Measurements from ENCODE around the gene OR10A6.

Gene OR10A6, protein sequence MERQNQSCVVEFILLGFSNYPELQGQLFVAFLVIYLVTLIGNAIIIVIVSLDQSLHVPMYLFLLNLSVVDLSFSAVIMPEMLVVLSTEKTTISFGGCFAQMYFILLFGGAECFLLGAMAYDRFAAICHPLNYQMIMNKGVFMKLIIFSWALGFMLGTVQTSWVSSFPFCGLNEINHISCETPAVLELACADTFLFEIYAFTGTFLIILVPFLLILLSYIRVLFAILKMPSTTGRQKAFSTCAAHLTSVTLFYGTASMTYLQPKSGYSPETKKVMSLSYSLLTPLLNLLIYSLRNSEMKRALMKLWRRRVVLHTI

DNA sequence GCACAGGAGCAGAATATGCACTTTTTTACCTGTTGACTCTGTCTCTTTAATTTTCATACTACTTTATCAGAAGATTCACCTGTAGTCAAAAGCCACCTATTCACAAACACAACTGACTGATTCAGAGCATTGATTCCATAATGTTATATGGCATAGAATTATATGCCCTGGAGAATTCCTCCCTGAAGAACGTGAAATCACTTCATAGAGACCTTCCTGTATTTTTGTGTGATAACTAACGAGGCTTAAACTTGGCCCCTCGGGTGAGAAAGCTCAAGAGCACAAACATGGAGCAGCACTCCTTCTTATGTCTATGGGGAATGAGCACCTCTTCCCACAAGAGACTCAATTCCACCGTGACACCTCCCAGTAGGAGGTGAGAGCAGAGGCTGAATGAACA, at the start of gene OR10A6:
Gene OR10A6, minus strand, starts transcription at position 101 of the 400 bp plus-strand sequence. CDS start 2,606 bp downstream, outside the sequence.
- DNase-seq (ENCODE audit: low spot score), result no peak

DNA sequence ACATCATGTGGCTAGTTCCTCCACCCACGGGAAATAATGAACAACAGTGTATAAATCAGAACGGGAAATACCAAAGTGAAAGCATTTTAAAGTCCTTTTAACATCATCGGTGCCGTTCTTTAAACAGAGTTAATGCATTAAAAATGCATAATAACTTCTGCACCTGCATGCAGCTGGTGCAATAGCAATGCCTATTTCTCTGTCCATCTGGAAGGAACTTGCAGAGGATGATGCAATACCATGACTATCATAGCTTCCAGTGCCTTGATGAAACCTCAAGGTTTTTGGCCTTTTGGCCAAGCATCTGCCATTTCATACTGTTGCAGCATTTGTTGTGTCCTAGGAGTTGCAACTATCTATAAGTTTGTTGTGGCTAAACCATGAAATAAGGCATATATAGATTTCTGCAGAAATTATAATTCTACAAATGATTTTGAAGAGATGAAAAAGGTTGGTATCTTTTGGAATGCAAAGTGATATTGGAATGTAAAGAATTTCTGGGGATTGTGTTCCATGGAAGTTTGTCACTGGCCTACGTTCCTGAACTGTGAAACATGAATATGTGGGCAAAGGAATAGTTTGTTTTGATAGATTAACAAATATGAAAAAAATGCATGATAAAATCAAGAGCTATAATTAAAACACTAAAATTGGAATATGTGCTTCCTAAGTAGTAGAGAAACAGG, 46.3 kb upstream of the OR10A6 start:
- peak; percentile 46 for DNase-seq (ENCODE audit: low spot score)

DNA sequence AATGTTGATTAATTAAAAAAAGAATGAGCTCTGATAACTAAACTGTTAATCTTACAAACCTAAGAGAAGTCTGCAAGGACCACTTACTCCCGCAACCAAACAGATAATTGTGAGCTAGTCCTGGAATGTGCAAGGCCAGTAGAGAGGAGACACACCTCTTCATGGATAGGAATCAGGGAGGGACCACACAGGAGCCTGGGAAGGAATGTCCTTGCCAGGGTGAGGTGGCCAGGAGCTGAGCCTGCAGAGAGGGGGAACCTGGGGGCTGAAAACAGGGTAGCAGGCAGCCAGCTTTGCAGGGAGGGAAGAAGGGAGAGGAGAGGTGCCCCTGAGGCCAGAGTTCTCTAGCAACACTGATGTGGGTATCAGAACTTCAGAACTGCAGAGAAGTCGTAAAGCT, 43.6 kb upstream of the OR10A6 start:
- no peak for DNase-seq (ENCODE audit: low spot score)

DNA sequence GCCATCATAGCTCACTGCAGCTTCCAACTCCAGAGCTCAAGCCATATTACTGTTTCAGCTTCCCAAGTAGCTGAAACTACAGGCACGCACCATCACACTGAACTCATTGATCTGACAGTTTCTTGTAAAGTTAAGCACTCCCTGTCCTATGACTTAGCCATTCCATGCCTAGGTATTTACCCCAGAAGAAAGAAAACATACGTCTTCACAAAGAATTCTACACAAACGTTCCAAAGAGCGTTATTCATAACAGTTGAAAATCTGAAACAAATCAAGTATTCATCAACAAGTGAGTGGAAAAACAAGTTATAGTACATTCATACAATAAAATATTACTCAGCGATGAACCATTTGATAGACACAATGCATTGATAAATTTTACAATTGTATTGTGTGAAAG, 41.9 kb upstream of the OR10A6 start:
- no peak for DNase-seq (ENCODE audit: low spot score)

DNA sequence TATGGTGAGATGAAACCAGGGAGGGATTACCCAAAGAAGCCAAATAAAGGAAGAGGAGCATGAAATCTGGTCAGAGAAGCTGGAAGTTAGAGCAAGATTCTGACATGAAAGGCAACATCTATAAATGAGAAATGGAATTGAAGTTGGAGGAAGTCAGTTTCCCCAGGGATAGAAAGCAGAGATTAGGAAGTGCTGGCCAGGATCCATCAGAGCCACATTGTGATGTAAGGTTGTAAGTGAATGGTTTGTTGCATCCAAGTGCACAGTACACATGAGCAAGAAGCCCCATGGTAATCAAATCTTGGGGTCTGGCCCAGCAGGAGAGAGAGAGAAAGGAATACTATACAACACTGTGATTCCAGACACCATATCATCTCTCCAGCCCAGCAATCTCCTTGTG, 40.8 kb upstream of the OR10A6 start:
- no peak for DNase-seq (ENCODE audit: low spot score)

DNA sequence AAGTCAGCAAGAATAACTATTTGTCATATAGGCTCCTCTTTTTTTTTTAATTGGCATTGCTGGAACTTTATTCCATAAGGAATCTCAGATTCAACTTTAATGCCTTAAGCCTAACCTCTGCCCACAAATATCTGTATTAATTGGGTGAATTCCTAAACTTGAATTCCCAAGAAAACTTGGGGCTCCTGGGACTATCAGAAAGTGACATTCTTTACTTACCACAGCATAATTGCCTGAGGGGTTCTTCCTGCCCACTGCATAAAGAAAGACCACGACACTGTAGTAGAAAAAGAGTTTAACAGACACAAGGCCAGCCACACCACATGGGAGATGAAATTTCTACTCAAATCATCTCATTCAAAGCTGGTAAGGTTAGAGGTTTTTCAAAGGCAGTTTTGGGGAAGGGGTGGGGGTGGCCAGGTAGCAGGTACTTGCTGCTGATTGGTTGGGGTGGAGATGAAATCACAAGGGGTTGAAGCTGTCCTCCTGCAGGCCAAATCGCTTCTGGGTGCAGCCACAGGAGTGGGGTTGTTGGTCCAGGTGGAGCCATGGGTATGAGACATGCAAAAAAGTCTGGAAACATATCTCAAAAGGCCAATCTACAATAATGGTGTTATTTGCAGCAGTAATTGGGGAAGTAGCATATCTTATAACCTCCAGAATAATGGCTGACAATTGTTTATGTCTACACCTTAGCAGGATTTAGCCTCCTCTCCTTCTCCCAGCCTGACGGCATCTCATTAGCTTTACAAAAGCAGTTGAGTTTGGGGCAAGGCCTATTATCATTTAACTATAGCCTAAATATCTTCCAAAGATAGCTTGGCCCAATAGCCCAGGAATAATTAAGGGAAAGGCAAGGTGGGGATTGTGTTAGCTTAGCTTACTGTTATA, 38.9 kb upstream of the OR10A6 start:
- DNase-seq (ENCODE audit: low spot score), result no peak

DNA sequence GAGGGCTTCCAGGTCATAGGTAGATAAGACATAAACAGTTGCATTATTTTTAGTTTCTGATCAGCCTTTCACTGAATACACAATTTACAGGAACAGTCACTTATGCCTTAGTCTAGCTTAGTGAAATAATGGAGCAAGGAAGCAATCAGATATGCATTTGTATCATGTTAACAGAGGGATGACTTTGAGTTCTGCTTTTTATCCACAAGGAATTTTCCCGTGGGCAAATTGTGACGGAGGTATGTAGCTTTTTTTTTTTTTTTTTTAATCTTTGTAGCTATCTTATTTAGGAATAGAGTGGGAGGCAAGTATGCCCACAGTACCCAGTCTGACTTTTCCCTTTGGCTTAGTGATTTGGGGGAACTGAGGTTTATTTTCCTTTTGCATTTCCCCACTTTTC, 37.6 kb upstream of the OR10A6 start:
- DNase-seq (ENCODE audit: low spot score), result no peak

DNA sequence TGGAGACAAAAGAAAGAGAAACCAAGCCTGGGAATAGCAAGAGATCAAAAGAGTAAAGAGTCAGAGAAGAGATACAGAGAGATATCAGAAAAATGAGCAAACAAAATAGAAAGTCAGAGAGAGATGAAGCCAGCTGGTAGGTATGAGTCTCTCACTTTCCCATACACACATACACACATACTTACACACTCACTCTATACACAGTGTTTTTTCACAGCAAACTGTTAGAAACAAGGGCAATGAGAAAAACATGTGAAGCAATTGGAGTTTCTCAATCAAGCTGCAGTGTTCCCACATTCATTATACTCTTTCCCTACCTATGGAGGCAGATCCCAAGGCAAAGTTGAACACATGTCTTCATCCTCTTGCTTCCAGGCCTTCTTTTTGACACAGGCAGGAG, 36.8 kb upstream of the OR10A6 start:
- no peak for DNase-seq (ENCODE audit: low spot score)

DNA sequence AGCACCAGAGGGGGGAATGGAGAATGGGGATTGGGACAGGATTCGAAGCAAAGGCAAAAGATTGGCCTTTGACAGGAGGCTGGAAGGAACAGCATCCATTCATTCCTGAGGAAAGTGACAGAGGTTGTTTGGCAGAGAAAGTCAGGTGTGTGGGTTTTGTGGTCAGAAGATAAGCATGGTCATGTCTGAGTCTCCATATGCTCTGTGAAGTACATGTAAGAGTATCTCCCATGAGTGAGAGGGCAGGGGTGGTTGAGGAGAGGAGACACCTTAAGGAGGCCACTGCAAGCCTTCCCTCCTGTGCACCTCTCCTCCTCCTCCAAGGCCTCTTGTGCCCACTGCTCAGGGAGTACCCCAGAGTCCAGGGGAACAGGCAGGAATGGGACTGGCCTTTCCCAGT, 36.0 kb upstream of the OR10A6 start:
- no peak for DNase-seq (ENCODE audit: low spot score)

DNA sequence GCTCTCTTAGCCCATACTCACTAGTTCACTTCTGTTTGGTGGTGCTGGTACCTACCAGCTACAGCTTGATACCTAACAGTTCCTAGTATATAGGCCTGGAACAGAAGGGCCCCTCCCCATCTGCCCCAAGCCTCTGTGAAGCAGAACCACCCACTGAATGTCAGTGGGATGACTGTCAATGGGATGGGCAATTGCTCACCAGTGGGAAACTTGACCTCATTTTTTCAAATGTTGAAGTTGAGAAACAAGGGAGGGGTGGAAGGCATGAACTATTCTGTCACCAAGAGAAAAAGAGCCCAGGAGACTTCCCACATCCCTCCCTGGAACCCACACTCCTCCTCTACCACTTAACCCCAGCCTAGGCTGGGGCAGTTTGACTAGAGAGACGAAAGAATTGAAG, 34.3 kb upstream of the OR10A6 start, which contains the start of gene NLRP10:
Gene NLRP10, minus strand, starts transcription at position 62 of the 400 bp plus-strand sequence. CDS start 1,952 bp downstream, outside the sequence.
- DNase-seq (ENCODE audit: low spot score), result no peak

DNA sequence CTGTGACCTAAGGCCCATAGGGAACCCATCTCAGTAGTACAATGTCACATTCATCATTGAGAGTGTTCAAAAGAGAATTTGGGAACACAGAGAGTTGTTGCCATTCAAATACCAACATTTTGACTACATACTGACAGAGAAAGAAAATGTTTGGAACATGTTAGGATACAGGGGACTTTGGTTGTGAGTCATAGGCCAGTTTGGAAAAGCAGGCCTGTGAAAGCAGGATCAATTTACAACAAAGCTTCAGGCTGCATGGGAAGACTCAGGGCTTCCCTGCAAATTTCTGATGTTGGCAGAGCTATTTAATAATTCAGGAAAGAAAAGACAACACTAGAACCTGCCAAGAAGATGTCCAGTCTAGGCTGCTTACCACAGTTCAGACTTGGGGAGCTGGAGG, 33.8 kb upstream of the OR10A6 start:
- DNase-seq (ENCODE audit: low spot score), result no peak

DNA sequence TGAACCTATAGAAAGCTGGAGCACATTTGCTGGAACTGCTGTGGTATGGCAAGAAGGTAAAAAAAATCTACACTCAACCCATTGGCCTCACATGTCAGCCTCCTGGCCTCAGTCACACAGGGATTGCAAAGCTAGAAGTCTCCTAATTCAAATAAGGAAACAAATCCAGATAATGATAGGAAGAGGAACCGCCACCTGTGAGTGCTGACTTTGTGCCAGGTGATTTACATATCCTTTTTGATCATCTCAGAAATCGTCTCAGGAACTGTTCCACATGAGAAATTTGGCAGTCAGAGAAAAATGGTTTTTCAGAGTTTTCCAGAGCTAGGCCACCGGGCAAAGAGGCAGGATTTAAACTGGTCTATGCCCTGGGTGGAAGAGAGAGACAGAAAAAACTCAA, 33.2 kb upstream of the OR10A6 start:
- DNase-seq (ENCODE audit: low spot score), result no peak

DNA sequence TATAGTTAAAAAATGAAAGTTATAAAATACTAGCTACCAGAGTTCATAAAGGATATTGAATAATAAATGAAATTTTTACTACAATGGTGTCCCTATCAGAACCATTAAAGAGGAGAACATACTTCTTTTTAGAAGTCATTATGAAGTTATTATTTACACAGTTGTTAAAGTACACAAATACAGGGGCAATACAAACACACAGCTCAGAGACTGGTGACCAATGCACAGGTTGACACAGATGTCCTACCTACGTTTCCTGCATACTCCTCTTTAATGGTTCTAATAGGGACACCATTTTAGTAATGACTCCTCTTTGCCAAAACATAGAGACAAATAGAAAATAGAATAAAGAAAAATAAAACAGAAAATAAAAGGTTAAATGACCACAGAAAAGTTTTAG, 24.1 kb upstream of the OR10A6 start:
- DNase-seq (ENCODE audit: low spot score), result no peak

DNA sequence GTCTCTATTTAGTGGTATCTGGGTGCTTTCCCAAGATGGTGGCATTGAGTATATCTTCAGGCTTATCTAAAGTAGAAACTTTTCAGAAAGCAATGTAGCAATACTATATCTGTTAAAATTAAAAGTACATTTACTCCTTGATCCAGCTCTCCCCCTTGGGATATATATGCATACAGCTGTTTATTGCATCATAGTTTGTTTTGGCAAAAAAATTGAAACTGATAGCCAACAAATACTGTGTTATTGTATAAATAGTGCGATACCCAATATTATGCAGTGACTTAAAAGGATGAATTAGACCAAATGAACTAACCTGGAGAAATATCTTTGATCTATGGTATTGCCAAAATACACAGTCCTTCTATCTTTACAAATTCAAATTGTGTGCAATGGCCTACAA, 18.9 kb upstream of the OR10A6 start:
- DNase-seq (ENCODE audit: low spot score), result no peak

DNA sequence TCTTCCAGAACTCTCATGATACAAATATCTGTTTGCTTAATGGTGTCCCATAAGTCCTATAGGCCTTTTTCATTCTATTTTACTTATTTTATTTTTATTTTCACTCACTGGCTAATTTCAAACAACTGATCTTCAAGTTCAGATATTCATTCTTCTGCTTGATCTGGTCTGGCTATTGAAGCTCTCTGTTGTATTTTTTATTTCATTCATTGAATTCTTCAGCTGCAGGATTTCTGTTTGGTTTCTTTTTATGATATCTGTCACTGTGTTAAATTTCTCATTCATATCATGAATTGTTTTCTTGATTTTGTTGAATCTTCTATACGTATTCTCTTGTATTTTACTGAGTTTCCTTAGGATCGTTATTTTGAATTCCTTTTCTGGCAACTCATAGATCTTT, 13.1 kb upstream of the OR10A6 start:
- DNase-seq (ENCODE audit: low spot score), result no peak

DNA sequence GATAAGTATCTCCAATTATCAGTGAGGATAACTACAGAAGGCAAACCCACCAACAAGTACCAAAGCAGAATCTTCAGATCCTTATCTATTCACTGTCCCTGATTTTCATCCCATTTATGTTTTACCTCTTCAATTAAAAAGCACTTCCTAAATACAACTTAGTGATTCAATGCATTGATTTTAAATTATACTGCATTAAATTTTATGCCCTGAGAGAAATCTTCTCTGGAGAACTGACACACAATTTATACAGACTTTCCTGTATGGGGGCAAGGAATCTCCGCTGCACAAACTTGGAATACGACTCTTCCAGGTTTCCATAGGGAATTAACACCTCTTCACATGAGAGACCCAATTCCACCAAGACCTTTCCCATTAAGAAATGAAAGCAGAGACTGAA, 10.5 kb upstream of the OR10A6 start, which contains the start of gene OR10A3:
Gene OR10A3, minus strand, starts transcription at position 101 of the 400 bp plus-strand sequence. CDS start 2,188 bp downstream, outside the sequence.
- no peak for DNase-seq (ENCODE audit: low spot score)

DNA sequence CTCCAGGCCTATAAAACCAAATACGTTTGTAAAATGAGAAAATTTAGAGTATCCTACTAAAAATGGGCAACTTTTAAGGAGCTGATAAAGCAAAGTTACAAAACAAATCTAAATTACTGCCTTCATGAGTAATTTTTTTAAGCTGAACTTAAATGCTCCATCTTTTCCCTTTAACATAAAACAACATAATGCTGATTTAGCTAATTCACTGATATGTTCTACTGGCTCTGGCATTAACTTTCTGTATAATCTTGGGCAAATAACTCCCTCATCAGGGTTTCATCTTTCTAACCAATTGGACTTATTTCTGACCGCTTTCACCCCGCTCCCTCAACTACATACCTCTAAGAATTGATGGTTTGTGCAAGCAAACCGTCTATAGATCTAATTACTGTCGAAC, 10.1 kb upstream of the OR10A6 start:
- no peak for DNase-seq (ENCODE audit: low spot score)

DNA sequence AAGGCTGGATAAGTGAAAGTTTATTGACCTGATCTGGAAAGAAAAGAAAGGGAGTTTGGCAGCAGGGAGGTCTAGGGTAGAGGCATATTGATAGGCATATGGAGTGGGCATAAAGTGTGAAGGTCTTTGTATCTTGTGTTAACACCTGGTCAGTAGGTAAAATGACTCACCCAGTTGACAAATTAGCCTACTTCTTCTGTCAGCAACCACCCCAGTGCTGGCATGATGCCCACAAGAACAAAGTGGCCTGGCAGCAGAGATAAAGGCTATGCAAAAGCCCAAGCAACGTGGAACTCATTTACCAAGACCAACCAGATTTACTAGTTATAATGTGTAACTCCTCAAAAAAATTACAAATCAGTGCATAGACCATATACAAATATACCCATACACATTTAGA, 5.5 kb upstream of the OR10A6 start:
- DNase-seq (ENCODE audit: low spot score), result no peak

DNA sequence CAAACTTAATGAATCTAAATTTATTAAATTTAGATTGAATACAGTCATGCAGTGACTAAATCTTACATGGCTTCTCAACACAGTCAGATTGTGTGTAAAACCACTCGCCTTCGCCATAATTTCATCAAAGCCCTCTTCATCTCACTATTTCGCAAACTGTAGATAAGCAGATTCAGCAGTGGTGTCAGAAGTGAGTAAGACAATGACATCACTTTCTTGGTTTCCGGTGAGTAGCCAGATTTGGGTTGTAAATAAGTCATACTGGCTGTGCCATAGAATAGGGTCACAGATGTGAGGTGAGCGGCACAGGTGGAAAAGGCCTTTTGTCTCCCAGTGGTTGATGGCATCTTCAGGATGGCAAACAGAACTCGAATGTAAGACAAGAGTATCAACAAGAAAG, 3.4 kb downstream of the OR10A6 start:
- no peak for DNase-seq (ENCODE audit: low spot score)

DNA sequence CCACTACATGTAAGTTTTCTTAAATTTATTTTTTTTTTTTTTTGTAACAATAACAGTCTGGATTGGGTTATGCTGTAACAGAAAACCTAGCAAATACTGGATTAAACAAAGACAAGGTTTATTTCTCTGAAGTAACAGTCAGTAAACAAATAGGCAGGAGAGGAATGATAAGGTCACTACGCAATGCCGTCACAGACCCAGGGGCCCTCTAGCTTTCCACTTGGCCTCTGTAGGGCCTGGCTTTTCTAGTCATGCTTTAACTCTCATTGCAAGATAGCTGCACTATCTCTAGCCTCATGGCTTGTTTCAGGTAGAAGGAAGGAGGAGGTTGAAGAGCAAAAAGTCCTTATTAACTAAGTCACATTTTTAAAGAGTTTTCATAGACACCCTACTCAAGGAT, 6.5 kb downstream of the OR10A6 start:
- DNase-seq (ENCODE audit: low spot score), result no peak

DNA sequence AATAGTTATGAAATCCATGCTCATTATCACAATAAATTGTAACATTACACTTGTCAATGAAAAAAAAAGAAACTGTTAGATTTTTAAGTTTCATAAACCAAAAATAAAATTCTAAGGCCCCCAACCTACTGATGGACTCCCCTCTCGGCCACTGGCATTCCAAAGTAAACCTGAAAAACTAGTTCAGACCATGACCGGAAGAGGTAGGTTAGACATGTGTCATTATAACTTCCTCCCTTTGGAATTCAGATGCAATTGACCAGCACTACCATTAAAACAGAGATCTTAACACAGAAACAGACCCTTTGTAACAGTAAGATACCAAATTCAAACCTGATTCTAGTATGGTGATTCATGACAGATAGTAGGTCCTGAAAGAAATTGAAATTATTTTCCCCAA, 12.9 kb downstream of the OR10A6 start:
- no peak for DNase-seq (ENCODE audit: low spot score)

DNA sequence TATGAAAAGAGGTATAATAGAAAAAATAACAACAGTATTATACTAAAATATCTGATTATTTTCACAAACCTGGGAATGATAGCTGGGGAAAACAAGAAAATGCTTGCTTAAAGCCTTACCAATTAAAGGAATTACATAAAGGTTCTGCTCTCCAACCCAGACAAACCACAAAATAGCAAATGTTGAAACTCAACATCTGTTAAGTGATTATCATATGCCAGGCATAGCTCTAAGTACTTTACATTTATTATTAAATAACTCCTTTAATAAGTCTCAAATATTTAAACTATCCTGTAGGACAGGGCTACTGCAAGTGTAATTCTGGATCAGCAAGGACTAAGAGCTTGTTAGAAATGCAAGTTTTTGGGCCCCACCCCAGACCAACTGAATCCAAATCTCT, 20.1 kb downstream of the OR10A6 start:
- no peak for DNase-seq (ENCODE audit: low spot score)
